CD4-positive, alpha-beta T cell treated with Interleukin-4 for 4 hours (primary cell): ENCODE results near the gene KCND2.

ENCODE experiments used
- DNase-seq: peaks from one replicate; pipeline ENCODE4 v3.0.0-alpha.2; 2020

Gene KCND2

GRCh38 chr7:120311028-120311788 lies 38.2 kb downstream of the KCND2 start:
- no peak for DNase-seq

- no peak for DNase-seq
Measured at GRCh38 chr7:120320218-120320961, 47.4 kb downstream of the KCND2 start.

- DNase-seq: no peak
Measured at GRCh38 chr7:120327054-120327453, 54.1 kb downstream of the KCND2 start.

- no peak for DNase-seq
Measured at GRCh38 chr7:120332433-120332832, 59.5 kb downstream of the KCND2 start.

- DNase-seq: no peak
Measured at GRCh38 chr7:120334475-120334874, 61.5 kb downstream of the KCND2 start.

- no peak for DNase-seq
Measured at GRCh38 chr7:120337308-120337907, 64.4 kb downstream of the KCND2 start.

- DNase-seq: no peak
Measured at GRCh38 chr7:120344276-120344675, 71.3 kb downstream of the KCND2 start.

- DNase-seq: no peak
Measured at GRCh38 chr7:120353171-120353570, 80.2 kb downstream of the KCND2 start.

- no peak for DNase-seq
Measured at GRCh38 chr7:120360918-120361317, 87.9 kb downstream of the KCND2 start.

- DNase-seq: no peak
Measured at GRCh38 chr7:120363414-120363813, 90.4 kb downstream of the KCND2 start.

GRCh38 chr7:120370954-120371353 lies 98.0 kb downstream of the KCND2 start:
- DNase-seq: no peak

GRCh38 chr7:120373174-120373573 lies 100.2 kb downstream of the KCND2 start:
- DNase-seq: no peak

GRCh38 chr7:120394595-120394994 lies 121.6 kb downstream of the KCND2 start:
- DNase-seq: no peak

- DNase-seq: no peak
Measured at GRCh38 chr7:120395526-120396019, 122.6 kb downstream of the KCND2 start.

- no peak for DNase-seq
Measured at GRCh38 chr7:120398284-120399000, 125.5 kb downstream of the KCND2 start.

- DNase-seq: no peak
Measured at GRCh38 chr7:120400806-120401455, 128.0 kb downstream of the KCND2 start.

- DNase-seq: no peak
Measured at GRCh38 chr7:120402079-120402767, 129.2 kb downstream of the KCND2 start.

GRCh38 chr7:120402801-120403200 lies 129.8 kb downstream of the KCND2 start:
- no peak for DNase-seq

- DNase-seq: no peak
Measured at GRCh38 chr7:120404042-120404441, 131.1 kb downstream of the KCND2 start.

GRCh38 chr7:120405652-120406051 lies 132.7 kb downstream of the KCND2 start:
- no peak for DNase-seq

- DNase-seq: no peak
Measured at GRCh38 chr7:120407010-120407409, 134.0 kb downstream of the KCND2 start.
